Measurements from ENCODE around the gene CLSTN1. TPM values are rescaled to one million over a fixed set of nuclear protein-coding genes. Genes with fewer than 3 reads are reported as not detected.
"Not testable (repeated sequence)": the region's sequence is repeated elsewhere in the genome, so short reads cannot be mapped to it uniquely, and the experiment has no call there.

The CLSTN1 gene
- total and polyA plus RNA-seq, 4 donors, result 131 to 366 (median 280) TPM

- H3K36me3 ChIP-seq (ENCODE audit: control insufficient read depth, insufficient read depth, low read length), result peaks cover 9% of the 10 kb centered on the region
- peaks cover 13% of the 10 kb centered on the region for H3K4me1 ChIP-seq (ENCODE audit: control insufficient read depth, insufficient read depth, low read length)
- no peak overlapping the region for H3K27ac ChIP-seq (ENCODE audit: low read depth, low read length)
- no peak overlapping the region for H3K4me3 ChIP-seq (ENCODE audit: low read depth, low read length)
- no peaks in the 10 kb centered on the region for H3K9me3 ChIP-seq (ENCODE audit: control insufficient read depth, insufficient read depth, low read length)
- DNase-seq (ENCODE audit: low read depth in 4 of 6, low spot score in 6 of 6), result no peak
- WGBS (ENCODE audit: insufficient coverage), result 79% methylated on average over 5 of the region's 8 CpGs
- no peaks in the 10 kb centered on the region for H3K27me3 ChIP-seq (ENCODE audit: control insufficient read depth, insufficient read depth, low read length)
Observed at GRCh38 chr1:9809100-9809510, 14.7 kb downstream of the CLSTN1 start.

GRCh38 chr1:9808459-9808858 lies 15.3 kb downstream of the CLSTN1 start:
- no peak overlapping the region for H3K27ac ChIP-seq (ENCODE audit: low read depth, low read length)
- peaks cover 9% of the 10 kb centered on the region for H3K36me3 ChIP-seq (ENCODE audit: control insufficient read depth, insufficient read depth, low read length)
- H3K4me1 ChIP-seq (ENCODE audit: control insufficient read depth, insufficient read depth, low read length), result peaks cover 13% of the 10 kb centered on the region
- no peak for DNase-seq (ENCODE audit: low read depth in 4 of 6, low spot score in 6 of 6)
- no peak overlapping the region for H3K4me3 ChIP-seq (ENCODE audit: low read depth, low read length)
- no peaks in the 10 kb centered on the region for H3K9me3 ChIP-seq (ENCODE audit: control insufficient read depth, insufficient read depth, low read length)
- WGBS (ENCODE audit: insufficient coverage), result 93% methylated on average over 7 of the region's 8 CpGs
- H3K27me3 ChIP-seq (ENCODE audit: control insufficient read depth, insufficient read depth, low read length), result no peaks in the 10 kb centered on the region

DNA sequence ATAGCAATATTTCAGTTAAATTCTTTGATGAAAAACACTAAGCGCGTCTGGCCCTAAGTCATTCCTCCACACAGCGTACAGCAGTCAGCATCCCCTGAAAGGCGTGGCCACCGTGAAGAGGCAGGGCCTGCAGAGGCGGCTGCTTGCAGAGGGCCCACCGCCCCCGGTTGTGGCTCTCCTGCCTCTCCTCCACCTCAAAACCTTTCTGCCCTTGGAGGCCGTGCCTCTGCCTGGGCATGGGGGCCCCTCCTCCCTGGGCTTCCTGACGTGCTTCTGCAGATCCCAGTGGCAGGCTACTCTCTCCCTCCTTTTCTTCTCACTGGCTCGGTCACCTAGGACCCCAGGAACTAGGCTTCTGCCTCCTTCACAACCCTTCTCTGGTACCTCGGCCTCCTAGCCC lies 16.2 kb downstream of the CLSTN1 start:
- H3K27ac ChIP-seq (ENCODE audit: low read depth, low read length), result no peak overlapping the region
- H3K4me3 ChIP-seq (ENCODE audit: low read depth, low read length), result no peak overlapping the region
- WGBS (ENCODE audit: insufficient coverage), result 69% methylated on average over 12 of the region's 12 CpGs
- H3K36me3 ChIP-seq (ENCODE audit: control insufficient read depth, insufficient read depth, low read length), result peaks cover 9% of the 10 kb centered on the region
- no peaks in the 10 kb centered on the region for H3K27me3 ChIP-seq (ENCODE audit: control insufficient read depth, insufficient read depth, low read length)
- H3K4me1 ChIP-seq (ENCODE audit: control insufficient read depth, insufficient read depth, low read length), result peaks cover 13% of the 10 kb centered on the region
- no peaks in the 10 kb centered on the region for H3K9me3 ChIP-seq (ENCODE audit: control insufficient read depth, insufficient read depth, low read length)
- no peak for DNase-seq (ENCODE audit: low read depth in 4 of 6, low spot score in 6 of 6)

DNA sequence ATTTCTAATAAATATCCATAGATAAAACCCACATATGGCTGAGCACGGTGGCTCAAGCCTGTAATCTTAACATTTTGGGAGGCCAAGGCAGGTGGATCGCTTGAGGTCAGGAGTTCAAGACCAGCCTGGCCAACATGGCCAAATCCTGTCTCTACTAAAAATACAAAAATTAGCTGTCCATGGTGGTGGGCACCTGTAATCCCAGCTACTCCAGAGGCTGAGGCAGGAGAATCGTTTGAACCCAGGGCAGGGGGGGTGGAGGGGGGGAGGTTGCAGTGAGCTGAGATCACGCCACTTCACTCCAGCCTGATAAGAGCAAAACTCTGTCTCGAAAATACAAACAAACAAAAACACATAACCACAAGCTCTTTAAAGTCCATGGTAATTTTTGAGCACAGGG lies 17.8 kb downstream of the CLSTN1 start:
- H3K27me3 ChIP-seq (ENCODE audit: control insufficient read depth, insufficient read depth, low read length); H3K4me3 ChIP-seq (ENCODE audit: low read depth, low read length); H3K27ac ChIP-seq (ENCODE audit: low read depth, low read length); H3K9me3 ChIP-seq (ENCODE audit: control insufficient read depth, insufficient read depth, low read length); DNase-seq (ENCODE audit: low read depth in 4 of 6, low spot score in 6 of 6); H3K36me3 ChIP-seq (ENCODE audit: control insufficient read depth, insufficient read depth, low read length): not testable (repeated sequence)
- H3K4me1 ChIP-seq (ENCODE audit: control insufficient read depth, insufficient read depth, low read length), result peaks cover 13% of the 10 kb centered on the region
- WGBS (ENCODE audit: insufficient coverage), result 93% methylated on average over 2 of the region's 5 CpGs

DNA sequence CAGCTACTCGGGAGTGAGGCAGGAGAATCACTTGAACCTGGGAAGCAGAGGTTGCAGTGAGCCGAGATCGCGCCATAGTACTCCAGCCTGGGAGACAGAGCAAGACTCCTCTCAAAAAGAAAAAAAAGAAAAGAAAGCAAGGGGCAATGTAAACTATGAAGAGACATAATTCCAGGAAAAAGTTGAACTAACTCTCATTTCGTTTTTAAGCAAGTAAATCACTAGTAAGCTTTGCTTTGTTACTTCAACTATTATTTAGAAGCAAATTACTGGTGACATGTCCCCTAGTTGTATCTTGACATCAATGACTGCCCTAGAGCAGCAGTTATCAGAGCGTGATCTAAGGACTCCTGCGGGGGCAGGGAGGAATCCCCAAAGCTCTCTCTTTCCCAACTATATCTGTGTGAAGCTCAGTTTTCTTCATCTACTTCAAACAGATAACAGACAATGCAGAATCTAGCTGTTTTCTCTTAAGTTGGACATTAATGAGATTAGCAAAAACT lies 18.7 kb downstream of the CLSTN1 start:
- Histone ChIP-seq H3K4me3 (ENCODE audit: low read depth, low read length) (no peak overlapping the region), H3K4me1 (ENCODE audit: control insufficient read depth, insufficient read depth, low read length) (peaks cover 13% of the 10 kb centered on the region), H3K9me3 (ENCODE audit: control insufficient read depth, insufficient read depth, low read length) (no peaks in the 10 kb centered on the region), H3K27me3 (ENCODE audit: control insufficient read depth, insufficient read depth, low read length) (no peaks in the 10 kb centered on the region), H3K27ac (ENCODE audit: low read depth, low read length) (no peak overlapping the region), H3K36me3 (ENCODE audit: control insufficient read depth, insufficient read depth, low read length) (peaks cover 9% of the 10 kb centered on the region)
- 68% methylated on average over 2 of the region's 7 CpGs for WGBS (ENCODE audit: insufficient coverage)
- no peak for DNase-seq (ENCODE audit: low read depth in 4 of 6, low spot score in 6 of 6)

DNA sequence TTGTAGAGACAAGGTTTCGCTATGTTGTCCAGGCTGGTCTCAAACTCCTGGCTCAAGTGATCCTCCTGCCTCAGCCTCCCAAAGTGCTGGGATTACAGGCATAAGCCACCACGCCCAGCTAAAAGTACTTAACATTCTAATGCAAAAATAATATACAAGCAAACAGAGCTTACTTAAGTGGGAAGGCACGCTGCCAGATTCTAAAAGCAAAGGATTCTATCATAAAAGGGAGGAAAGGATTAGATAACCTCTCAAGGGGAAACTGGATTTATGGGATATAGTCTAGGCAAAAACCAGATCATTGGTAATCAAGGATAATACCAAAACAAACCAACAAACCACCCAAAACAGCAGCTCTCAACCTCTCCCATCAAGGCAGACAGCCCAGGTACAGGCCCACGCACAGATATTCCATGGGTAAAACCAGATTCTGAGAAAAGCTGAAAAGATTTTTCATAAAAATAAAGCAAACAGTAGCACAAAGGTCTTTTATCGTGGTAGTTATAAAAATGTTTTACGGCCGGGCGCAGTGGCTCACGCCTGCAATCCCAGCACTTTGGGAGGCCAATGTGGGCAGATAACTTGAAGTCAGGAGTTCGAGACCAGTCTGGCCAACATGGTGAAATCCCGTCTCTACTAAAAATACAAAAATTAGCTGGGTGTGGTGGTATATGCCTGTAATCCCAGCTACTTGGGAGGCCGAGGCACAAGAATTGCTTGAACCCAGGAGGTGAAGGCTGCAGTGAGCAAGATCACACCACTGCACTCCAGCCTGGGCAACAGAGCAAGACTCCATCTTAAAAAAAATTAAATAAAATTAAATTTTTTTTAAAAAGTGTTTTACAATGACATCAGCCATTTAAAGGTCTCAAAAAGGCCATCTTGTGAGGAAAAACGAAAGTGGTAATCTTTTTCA lies 20.5 kb downstream of the CLSTN1 start:
- not testable (repeated sequence) for H3K27ac ChIP-seq (ENCODE audit: low read depth, low read length)
- WGBS (ENCODE audit: insufficient coverage), result 100% methylated on average over 1 of the region's 13 CpGs

GRCh38 chr1:9801909-9802308 lies 21.9 kb downstream of the CLSTN1 start:
- no CpG with 5 or more reads among the region's 1 CpG for WGBS (ENCODE audit: insufficient coverage)
- peaks cover 5% of the 10 kb centered on the region for H3K4me1 ChIP-seq (ENCODE audit: control insufficient read depth, insufficient read depth, low read length)
- H3K36me3 ChIP-seq (ENCODE audit: control insufficient read depth, insufficient read depth, low read length), result no peaks in the 10 kb centered on the region
- no peak overlapping the region for H3K4me3 ChIP-seq (ENCODE audit: low read depth, low read length)
- no peaks in the 10 kb centered on the region for H3K27me3 ChIP-seq (ENCODE audit: control insufficient read depth, insufficient read depth, low read length)
- H3K27ac ChIP-seq (ENCODE audit: low read depth, low read length), result no peak overlapping the region
- H3K9me3 ChIP-seq (ENCODE audit: control insufficient read depth, insufficient read depth, low read length), result no peaks in the 10 kb centered on the region
- DNase-seq (ENCODE audit: low read depth in 4 of 6, low spot score in 6 of 6), result no peak

More for the DNA sequence above, 20.5 kb downstream of the CLSTN1 start:
- not testable (repeated sequence) for H3K36me3 ChIP-seq (ENCODE audit: control insufficient read depth, insufficient read depth, low read length); DNase-seq (ENCODE audit: low read depth in 4 of 6, low spot score in 6 of 6); H3K4me3 ChIP-seq (ENCODE audit: low read depth, low read length); H3K27me3 ChIP-seq (ENCODE audit: control insufficient read depth, insufficient read depth, low read length); H3K9me3 ChIP-seq (ENCODE audit: control insufficient read depth, insufficient read depth, low read length)
- peaks cover 11% of the 10 kb centered on the region for H3K4me1 ChIP-seq (ENCODE audit: control insufficient read depth, insufficient read depth, low read length)

GRCh38 chr1:9798236-9799130 lies 25.3 kb downstream of the CLSTN1 start:
- Histone ChIP-seq H3K4me1 (ENCODE audit: control insufficient read depth, insufficient read depth, low read length) (peaks cover 7% of the 10 kb centered on the region), H3K36me3 (ENCODE audit: control insufficient read depth, insufficient read depth, low read length) (no peaks in the 10 kb centered on the region), H3K27me3 (ENCODE audit: control insufficient read depth, insufficient read depth, low read length) (no peaks in the 10 kb centered on the region), H3K27ac (ENCODE audit: low read depth, low read length) (no peak overlapping the region), H3K9me3 (ENCODE audit: control insufficient read depth, insufficient read depth, low read length) (no peaks in the 10 kb centered on the region), H3K4me3 (ENCODE audit: low read depth, low read length) (no peak overlapping the region)
- 75% methylated on average over 7 of the region's 11 CpGs for WGBS (ENCODE audit: insufficient coverage)
- no peak for DNase-seq (ENCODE audit: low read depth in 4 of 6, low spot score in 6 of 6)

DNA sequence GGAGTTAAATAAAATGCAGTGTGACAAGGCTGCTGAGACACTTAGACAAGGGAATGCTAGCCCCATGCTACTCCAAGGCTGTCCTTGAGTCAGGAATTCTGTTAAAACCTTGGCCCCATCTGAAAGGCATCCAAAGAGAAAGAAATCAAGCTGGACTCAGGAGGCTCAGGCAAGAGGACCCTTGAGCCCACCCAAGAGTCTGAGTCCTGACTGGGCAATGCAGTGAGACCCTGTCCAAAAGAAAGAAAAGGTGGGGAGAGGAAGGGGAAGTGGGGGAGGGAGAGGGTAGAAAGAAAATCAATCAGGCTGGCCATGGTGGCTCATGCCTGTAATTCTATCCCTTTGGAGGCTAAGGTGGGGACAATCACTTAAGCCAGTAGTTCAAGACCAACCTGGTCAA lies 26.7 kb downstream of the CLSTN1 start:
- Histone ChIP-seq H3K4me3 (ENCODE audit: low read depth, low read length) (no peak overlapping the region), H3K4me1 (ENCODE audit: control insufficient read depth, insufficient read depth, low read length) (peaks cover 20% of the 10 kb centered on the region), H3K27me3 (ENCODE audit: control insufficient read depth, insufficient read depth, low read length) (no peaks in the 10 kb centered on the region), H3K9me3 (ENCODE audit: control insufficient read depth, insufficient read depth, low read length) (no peaks in the 10 kb centered on the region), H3K27ac (ENCODE audit: low read depth, low read length) (no peak overlapping the region), H3K36me3 (ENCODE audit: control insufficient read depth, insufficient read depth, low read length) (no peaks in the 10 kb centered on the region)
- no peak for DNase-seq (ENCODE audit: low read depth in 4 of 6, low spot score in 6 of 6)
